PFSK-1 (cell line): ENCODE measurements around the gene CD28.

ENCODE experiments used
- FOXP2 ChIP-seq: optimal IDR thresholded peaks from 2 replicates; pipeline ENCODE3; 2011; ENCODE audit warnings: borderline replicate concordance, control low read depth, inconsistent platforms; ENCODE audit not compliant: insufficient read depth; ENCODE audit errors: extremely low read length, extremely low read depth
- POLR2AphosphoS5 ChIP-seq: IDR thresholded peaks from 2 replicates; pipeline ENCODE4 v1.6.1; 2012; ENCODE audit warnings: low read depth, mild to moderate bottlenecking, control low read depth, low read length, moderate library complexity
- SIN3A ChIP-seq: IDR thresholded peaks from 2 replicates; pipeline ENCODE4 v1.6.1; 2012; ENCODE audit warnings: mild to moderate bottlenecking, low read length, moderate library complexity, borderline replicate concordance; ENCODE audit not compliant: insufficient read depth
- TAF1 ChIP-seq: IDR thresholded peaks from 2 replicates; pipeline ENCODE4 v1.6.1; 2012; ENCODE audit warnings: low read length, control low read depth, borderline replicate concordance; ENCODE audit not compliant: insufficient read depth
- TF ChIP-seq, protein P1 (sequence below), 2 experiments: IDR thresholded peaks; 2 replicates each; pipeline versions ENCODE4 v1.6.1 to v1.8.0; 2011 to 2012; ENCODE audit warnings: low read depth in 2 of 2, low read length in 2 of 2, control low read depth in 1 of 2, inconsistent platforms in 1 of 2, mild to moderate bottlenecking in 1 of 2, moderate library complexity in 1 of 2; ENCODE audit not compliant: insufficient read depth in 1 of 2

CD28 gene

DNA sequence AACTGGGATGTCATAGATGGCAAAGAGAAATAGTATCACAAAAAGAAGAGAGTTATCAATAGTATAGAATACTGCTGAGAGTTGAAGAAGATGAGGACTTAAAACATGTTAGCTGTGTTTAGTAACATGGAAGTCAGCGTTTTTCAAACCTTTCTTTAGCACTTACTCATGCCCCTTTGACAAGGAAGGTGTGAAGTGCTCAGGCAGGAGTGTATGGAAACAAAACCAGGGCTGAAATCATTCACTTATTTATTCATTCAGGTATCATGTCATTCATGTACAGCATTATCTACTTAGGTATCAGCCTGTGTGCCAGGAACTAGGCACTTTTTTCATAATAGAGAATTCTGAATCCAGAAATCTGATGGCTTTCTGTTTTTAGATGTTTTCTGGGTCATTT is 27.2 kb downstream of the CD28 start:
- TF ChIP-seq TAF1 = no peak
- no peak for TF ChIP-seq FOXP2
- TF ChIP-seq, protein P1, sequence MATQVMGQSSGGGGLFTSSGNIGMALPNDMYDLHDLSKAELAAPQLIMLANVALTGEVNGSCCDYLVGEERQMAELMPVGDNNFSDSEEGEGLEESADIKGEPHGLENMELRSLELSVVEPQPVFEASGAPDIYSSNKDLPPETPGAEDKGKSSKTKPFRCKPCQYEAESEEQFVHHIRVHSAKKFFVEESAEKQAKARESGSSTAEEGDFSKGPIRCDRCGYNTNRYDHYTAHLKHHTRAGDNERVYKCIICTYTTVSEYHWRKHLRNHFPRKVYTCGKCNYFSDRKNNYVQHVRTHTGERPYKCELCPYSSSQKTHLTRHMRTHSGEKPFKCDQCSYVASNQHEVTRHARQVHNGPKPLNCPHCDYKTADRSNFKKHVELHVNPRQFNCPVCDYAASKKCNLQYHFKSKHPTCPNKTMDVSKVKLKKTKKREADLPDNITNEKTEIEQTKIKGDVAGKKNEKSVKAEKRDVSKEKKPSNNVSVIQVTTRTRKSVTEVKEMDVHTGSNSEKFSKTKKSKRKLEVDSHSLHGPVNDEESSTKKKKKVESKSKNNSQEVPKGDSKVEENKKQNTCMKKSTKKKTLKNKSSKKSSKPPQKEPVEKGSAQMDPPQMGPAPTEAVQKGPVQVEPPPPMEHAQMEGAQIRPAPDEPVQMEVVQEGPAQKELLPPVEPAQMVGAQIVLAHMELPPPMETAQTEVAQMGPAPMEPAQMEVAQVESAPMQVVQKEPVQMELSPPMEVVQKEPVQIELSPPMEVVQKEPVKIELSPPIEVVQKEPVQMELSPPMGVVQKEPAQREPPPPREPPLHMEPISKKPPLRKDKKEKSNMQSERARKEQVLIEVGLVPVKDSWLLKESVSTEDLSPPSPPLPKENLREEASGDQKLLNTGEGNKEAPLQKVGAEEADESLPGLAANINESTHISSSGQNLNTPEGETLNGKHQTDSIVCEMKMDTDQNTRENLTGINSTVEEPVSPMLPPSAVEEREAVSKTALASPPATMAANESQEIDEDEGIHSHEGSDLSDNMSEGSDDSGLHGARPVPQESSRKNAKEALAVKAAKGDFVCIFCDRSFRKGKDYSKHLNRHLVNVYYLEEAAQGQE (IDR thresholded peaks at IDR 0.05; ENCODE audit: insufficient read depth in 1 of 2, low read depth in 2 of 2, low read length in 2 of 2) = no peak
- no peak for TF ChIP-seq POLR2AphosphoS5
- no peak for TF ChIP-seq SIN3A

DNA sequence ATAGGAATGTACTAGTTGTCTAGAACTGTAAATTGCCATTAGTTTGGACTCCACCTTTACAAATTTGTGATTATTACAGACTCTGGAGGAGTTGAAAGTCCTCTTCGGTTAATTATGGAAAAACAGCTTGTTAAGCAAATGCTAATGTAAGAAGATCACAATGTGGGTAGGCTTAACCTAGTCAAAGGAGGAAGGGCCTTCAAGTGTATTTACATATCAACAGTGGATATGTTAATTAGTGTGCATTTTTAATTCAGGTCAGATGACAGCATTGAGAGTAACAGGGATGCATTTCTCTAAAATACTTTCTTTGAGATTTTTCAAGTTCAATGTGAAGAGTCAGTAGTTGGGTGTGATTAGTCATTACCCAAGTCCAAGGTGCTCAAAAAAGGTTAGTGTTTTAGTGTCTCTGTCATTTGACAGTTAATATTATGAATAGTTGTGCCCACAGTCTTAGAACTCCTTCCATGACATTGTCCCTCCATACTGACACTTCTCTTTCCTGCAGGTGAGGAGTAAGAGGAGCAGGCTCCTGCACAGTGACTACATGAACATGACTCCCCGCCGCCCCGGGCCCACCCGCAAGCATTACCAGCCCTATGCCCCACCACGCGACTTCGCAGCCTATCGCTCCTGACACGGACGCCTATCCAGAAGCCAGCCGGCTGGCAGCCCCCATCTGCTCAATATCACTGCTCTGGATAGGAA is 28.0 kb downstream of the CD28 start:
- TF ChIP-seq, protein P1 (IDR thresholded peaks at IDR 0.05; ENCODE audit: insufficient read depth in 1 of 2, low read depth in 2 of 2, low read length in 2 of 2) = no peak
- TF ChIP-seq SIN3A (no peak), FOXP2 (no peak), TAF1 (no peak), POLR2AphosphoS5 (no peak)

DNA sequence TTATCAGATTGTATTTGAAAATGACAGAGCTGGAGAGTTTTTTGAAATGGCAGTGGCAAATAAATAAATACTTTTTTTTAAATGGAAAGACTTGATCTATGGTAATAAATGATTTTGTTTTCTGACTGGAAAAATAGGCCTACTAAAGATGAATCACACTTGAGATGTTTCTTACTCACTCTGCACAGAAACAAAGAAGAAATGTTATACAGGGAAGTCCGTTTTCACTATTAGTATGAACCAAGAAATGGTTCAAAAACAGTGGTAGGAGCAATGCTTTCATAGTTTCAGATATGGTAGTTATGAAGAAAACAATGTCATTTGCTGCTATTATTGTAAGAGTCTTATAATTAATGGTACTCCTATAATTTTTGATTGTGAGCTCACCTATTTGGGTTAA is 30.9 kb downstream of the CD28 start:
- TF ChIP-seq POLR2AphosphoS5 (no peak), TAF1 (no peak), SIN3A (no peak)

DNA sequence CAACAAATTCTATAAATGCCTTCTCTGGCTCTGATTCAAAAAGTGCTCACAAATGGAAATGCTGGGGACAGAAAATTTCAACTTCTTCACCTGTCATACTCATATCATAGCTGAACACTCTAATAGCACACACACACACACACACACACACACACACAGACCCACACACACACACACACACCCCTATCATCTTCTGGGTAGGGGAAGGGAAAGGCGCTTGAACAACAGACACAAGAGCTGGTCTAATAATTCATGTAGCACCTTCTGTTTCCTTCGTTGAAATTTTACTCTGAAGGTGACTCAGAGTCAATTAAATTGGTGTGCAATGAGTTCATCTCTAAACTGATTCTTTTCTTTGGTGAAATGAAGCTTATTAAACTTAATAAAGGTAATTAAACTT is 32.9 kb downstream of the CD28 start:
- TF ChIP-seq POLR2AphosphoS5 = no peak

DNA sequence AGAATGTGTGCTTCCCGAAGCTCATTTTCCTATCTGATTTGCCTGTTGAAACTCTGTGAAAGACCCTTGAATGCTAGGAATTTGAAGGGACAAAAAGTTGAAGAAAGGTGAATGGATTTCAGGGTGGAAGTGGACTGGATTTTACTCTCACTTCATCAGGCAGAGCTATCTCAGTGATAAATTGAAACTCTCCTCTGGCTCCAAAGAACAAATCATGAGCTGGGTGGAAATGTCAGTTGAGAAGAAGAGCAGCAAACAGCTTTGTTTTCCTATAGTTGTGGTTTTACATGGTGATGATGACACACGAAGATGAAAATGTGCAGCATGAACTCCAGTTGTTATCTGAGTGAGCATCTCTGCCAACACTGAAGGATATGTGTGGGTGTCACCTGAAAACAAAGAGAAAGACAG is 34.4 kb downstream of the CD28 start:
- TF ChIP-seq POLR2AphosphoS5 = no peak
- TF ChIP-seq, protein P1 (IDR thresholded peaks at IDR 0.05; ENCODE audit: insufficient read depth in 1 of 2, low read depth in 2 of 2, low read length in 2 of 2) = no peak
- TF ChIP-seq SIN3A = no peak

DNA sequence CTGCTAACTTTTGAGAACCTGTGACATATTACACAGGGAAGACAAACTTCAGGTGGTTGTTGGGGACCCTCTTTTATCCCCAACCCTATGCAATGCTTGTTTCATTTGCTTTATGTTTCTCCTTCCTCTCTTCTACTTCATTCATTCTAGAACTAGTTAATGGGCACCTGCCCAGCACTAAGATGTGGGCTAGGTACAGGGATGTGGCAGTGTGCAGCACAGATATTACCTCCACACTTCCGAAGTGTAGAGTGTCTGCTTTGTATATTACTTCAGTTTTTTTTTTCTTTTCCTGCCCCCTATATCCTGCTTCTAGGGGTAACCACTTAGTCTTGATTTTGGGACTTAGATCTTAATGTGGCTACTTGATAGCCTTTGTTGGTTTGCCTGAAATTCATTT is 35.1 kb downstream of the CD28 start:
- TF ChIP-seq TAF1 (no peak), SIN3A (no peak), POLR2AphosphoS5 (no peak)

DNA sequence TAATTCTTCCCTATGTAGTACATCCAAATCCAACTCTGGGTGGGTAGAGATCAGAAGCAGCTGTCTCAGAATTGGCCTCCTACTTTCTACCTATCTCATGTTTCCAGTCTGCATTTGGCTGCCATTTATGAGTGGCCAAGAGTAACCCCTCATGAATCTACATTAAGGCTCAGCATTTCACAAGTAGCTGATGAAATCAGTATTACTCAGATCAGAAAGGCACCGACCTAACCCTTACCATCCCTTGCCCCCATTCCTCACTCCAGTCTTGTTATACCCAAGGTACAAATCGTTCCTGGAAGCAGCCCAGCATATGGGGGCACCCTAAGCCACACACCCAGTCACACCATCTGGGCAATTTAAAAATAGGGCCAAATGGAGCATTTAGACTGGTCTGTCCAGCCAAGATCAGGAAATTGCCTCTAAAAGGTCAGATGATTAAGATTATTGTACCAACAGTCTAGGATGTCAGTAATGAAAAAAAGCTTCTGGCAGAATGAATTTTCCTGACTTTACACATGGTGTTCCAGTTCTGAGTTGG is 37.1 kb downstream of the CD28 start:
- no peak for TF ChIP-seq TAF1
- no peak for TF ChIP-seq SIN3A
- TF ChIP-seq, protein P1 (IDR thresholded peaks at IDR 0.05; ENCODE audit: insufficient read depth in 1 of 2, low read depth in 2 of 2, low read length in 2 of 2) = no peak
- TF ChIP-seq POLR2AphosphoS5 = no peak
- TF ChIP-seq FOXP2 = no peak
